Neural cell (in vitro differentiated cells): ENCODE data around the gene METTL9. TPM values are rescaled to one million over a fixed set of nuclear protein-coding genes. Genes with fewer than 3 reads are reported as not detected.

Source experiments
- H2AFZ ChIP-seq: fragments of 200-600, 300-800 bp; sonication (generic), shearing (Covaris generic); 2 replicates; pipeline ENCODE4 v1.6.0; 2014; ENCODE audit warnings: low read depth, mild to moderate bottlenecking, antibody characterized with exemption, low read length, moderate library complexity
- H3F3A ChIP-seq: fragments of 200-600 bp; shearing (Covaris generic); 2 replicates; pipeline ENCODE4 v1.6.1; 2016; ENCODE audit warnings: mild to moderate bottlenecking, moderate library complexity, mixed read lengths, antibody characterized with exemption, low read length; ENCODE audit not compliant: insufficient read depth, poor library complexity, severe bottlenecking
- H3K27ac ChIP-seq: fragments of 200-600, 300-800 bp; sonication (generic), shearing (Covaris generic); 2 replicates; pipeline ENCODE4 v1.5.1; 2014; ENCODE audit warnings: mild to moderate bottlenecking, low read length, moderate library complexity
- H3K27me3 ChIP-seq: fragments of 300-800, 200-600 bp; sonication (generic), shearing (Covaris generic); 2 replicates; pipeline ENCODE4 v1.6.0; 2014; ENCODE audit warnings: mild to moderate bottlenecking, low read depth, low read length, moderate library complexity; ENCODE audit not compliant: insufficient read depth
- H3K36me3 ChIP-seq: fragments of 300-800, 200-600 bp; sonication (generic), shearing (Covaris generic); 2 replicates; pipeline ENCODE4 v1.5.1; 2014; ENCODE audit warnings: mild to moderate bottlenecking, antibody characterized with exemption, low read length, moderate library complexity; ENCODE audit not compliant: insufficient read depth
- H3K4me2 ChIP-seq: fragments of 300-800, 200-600 bp; sonication (generic), shearing (Covaris generic); 2 replicates; pipeline ENCODE4 v1.6.0; 2014; ENCODE audit warnings: mild to moderate bottlenecking, low read length
- H3K4me3 ChIP-seq: fragments of 300-800, 200-600 bp; sonication (generic), shearing (Covaris generic); 2 replicates; pipeline ENCODE4 v1.5.1; 2014; ENCODE audit warnings: mild to moderate bottlenecking, low read length, moderate library complexity
- H3K79me2 ChIP-seq: fragments of 200-600 bp; shearing (Covaris generic); replicated peaks from 2 replicates; pipeline ENCODE4 v1.6.0; 2014; ENCODE audit warnings: mild to moderate bottlenecking, low read length, moderate library complexity; ENCODE audit not compliant: insufficient read depth
- H3K9ac ChIP-seq: fragments of 300-800, 200-600 bp; sonication (generic), shearing (Covaris generic); 2 replicates; pipeline ENCODE4 v1.6.1; 2016; ENCODE audit warnings: mild to moderate bottlenecking, low read length, mixed read lengths
- H3K9me2 ChIP-seq: fragments of 200-600 bp; shearing (Covaris generic); 2 replicates; pipeline ENCODE4 v1.6.1; 2016; ENCODE audit warnings: mild to moderate bottlenecking, low read length, mixed read lengths; ENCODE audit not compliant: insufficient read depth
- H3K9me3 ChIP-seq: fragments of 200-600, 300-800 bp; sonication (generic), shearing (Covaris generic); 2 replicates; pipeline ENCODE4 v1.6.1; 2016; ENCODE audit warnings: mild to moderate bottlenecking, mixed run types, low read length, moderate library complexity, mixed read lengths
- H4K20me1 ChIP-seq: fragments of 200-600 bp; shearing (Covaris generic); 2 replicates; pipeline ENCODE4 v1.6.1; 2016; ENCODE audit warnings: mild to moderate bottlenecking, mixed run types; ENCODE audit not compliant: insufficient read depth
- EP300 ChIP-seq: fragments of 450-650 bp; conservative IDR thresholded peaks from 2 replicates; pipeline ENCODE4 v1.6.1; 2014; ENCODE audit warnings: antibody characterized with exemption, mild to moderate bottlenecking, moderate library complexity; ENCODE audit not compliant: poor library complexity, severe bottlenecking
- EZH2 ChIP-seq: fragments of 200-600, 300-800 bp; shearing (Covaris generic), sonication (generic); IDR thresholded peaks from 2 replicates; pipeline ENCODE4 v1.6.1; 2014; ENCODE audit warnings: antibody characterized with exemption, low read length, borderline replicate concordance, mild to moderate bottlenecking; ENCODE audit not compliant: insufficient read depth, poor library complexity, severe bottlenecking
- MXI1 ChIP-seq: fragments of 450-650 bp; conservative IDR thresholded peaks from 2 replicates; pipeline ENCODE4 v1.6.1; 2014; ENCODE audit warnings: antibody characterized with exemption, mild to moderate bottlenecking; ENCODE audit not compliant: poor library complexity, severe bottlenecking
- POLR2AphosphoS5 ChIP-seq: IDR thresholded peaks from 2 replicates; pipeline ENCODE4 v1.6.1; 2012
- RAD21 ChIP-seq: fragments of 450-650 bp; conservative IDR thresholded peaks from 2 replicates; pipeline ENCODE4 v1.6.1; 2014; ENCODE audit warnings: antibody characterized with exemption, mild to moderate bottlenecking, moderate library complexity
- SMC3 ChIP-seq: fragments of 450-650 bp; conservative IDR thresholded peaks from 2 replicates; pipeline ENCODE4 v1.6.1; 2014; ENCODE audit warnings: antibody characterized with exemption, mild to moderate bottlenecking, moderate library complexity; ENCODE audit not compliant: poor library complexity
- TAF1 ChIP-seq: IDR thresholded peaks from 2 replicates; pipeline ENCODE4 v1.6.1; 2012; ENCODE audit warnings: low read depth
- polyA plus RNA-seq: library from polyadenylated mRNA; depleted of rRNA; stranded (reverse); fragments of >200 nt; gene quantifications from 2 replicates; pipeline ENCODE4 v1.2.3, GENCODE V29; 2014
- TF ChIP-seq, protein P1 (sequence below): IDR thresholded peaks from 2 replicates; pipeline ENCODE4 v1.6.1; 2012; ENCODE audit warnings: borderline replicate concordance
- TF ChIP-seq, protein P2 (sequence below): fragments of 450-650 bp; IDR thresholded peaks from 2 replicates; pipeline ENCODE4 v1.5.1; 2014; ENCODE audit warnings: antibody characterized with exemption, mild to moderate bottlenecking, moderate library complexity; ENCODE audit not compliant: poor library complexity, severe bottlenecking

METTL9 gene
- polyA plus RNA-seq, 1 donor from 2014 or later: 483 TPM

- no peaks in the 10 kb centered on the region for H3K79me2 ChIP-seq
- TF ChIP-seq, protein P1, sequence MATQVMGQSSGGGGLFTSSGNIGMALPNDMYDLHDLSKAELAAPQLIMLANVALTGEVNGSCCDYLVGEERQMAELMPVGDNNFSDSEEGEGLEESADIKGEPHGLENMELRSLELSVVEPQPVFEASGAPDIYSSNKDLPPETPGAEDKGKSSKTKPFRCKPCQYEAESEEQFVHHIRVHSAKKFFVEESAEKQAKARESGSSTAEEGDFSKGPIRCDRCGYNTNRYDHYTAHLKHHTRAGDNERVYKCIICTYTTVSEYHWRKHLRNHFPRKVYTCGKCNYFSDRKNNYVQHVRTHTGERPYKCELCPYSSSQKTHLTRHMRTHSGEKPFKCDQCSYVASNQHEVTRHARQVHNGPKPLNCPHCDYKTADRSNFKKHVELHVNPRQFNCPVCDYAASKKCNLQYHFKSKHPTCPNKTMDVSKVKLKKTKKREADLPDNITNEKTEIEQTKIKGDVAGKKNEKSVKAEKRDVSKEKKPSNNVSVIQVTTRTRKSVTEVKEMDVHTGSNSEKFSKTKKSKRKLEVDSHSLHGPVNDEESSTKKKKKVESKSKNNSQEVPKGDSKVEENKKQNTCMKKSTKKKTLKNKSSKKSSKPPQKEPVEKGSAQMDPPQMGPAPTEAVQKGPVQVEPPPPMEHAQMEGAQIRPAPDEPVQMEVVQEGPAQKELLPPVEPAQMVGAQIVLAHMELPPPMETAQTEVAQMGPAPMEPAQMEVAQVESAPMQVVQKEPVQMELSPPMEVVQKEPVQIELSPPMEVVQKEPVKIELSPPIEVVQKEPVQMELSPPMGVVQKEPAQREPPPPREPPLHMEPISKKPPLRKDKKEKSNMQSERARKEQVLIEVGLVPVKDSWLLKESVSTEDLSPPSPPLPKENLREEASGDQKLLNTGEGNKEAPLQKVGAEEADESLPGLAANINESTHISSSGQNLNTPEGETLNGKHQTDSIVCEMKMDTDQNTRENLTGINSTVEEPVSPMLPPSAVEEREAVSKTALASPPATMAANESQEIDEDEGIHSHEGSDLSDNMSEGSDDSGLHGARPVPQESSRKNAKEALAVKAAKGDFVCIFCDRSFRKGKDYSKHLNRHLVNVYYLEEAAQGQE: no peak
- TF ChIP-seq SMC3: no peak
- TF ChIP-seq EP300: no peak
- no peak for TF ChIP-seq MXI1
- no peak for TF ChIP-seq RAD21
- TF ChIP-seq EZH2: no peak
- TF ChIP-seq POLR2AphosphoS5: no peak
- TF ChIP-seq, protein P2, sequence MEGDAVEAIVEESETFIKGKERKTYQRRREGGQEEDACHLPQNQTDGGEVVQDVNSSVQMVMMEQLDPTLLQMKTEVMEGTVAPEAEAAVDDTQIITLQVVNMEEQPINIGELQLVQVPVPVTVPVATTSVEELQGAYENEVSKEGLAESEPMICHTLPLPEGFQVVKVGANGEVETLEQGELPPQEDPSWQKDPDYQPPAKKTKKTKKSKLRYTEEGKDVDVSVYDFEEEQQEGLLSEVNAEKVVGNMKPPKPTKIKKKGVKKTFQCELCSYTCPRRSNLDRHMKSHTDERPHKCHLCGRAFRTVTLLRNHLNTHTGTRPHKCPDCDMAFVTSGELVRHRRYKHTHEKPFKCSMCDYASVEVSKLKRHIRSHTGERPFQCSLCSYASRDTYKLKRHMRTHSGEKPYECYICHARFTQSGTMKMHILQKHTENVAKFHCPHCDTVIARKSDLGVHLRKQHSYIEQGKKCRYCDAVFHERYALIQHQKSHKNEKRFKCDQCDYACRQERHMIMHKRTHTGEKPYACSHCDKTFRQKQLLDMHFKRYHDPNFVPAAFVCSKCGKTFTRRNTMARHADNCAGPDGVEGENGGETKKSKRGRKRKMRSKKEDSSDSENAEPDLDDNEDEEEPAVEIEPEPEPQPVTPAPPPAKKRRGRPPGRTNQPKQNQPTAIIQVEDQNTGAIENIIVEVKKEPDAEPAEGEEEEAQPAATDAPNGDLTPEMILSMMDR: no peak
- TF ChIP-seq TAF1: no peak
- H3K9me3 ChIP-seq: no peaks in the 10 kb centered on the region
- no peak overlapping the region for H3K4me2 ChIP-seq
- H3F3A ChIP-seq: no peaks in the 10 kb centered on the region
- H3K27me3 ChIP-seq: no peaks in the 10 kb centered on the region
- no peaks in the 10 kb centered on the region for H3K36me3 ChIP-seq
- H3K9me2 ChIP-seq: no peaks in the 10 kb centered on the region
- no peak overlapping the region for H3K27ac ChIP-seq
- no peak overlapping the region for H3K4me3 ChIP-seq
- no peak overlapping the region for H2AFZ ChIP-seq
- no peaks in the 10 kb centered on the region for H4K20me1 ChIP-seq
- H3K9ac ChIP-seq: no peak overlapping the region
Observed at GRCh38 chr16:21694609-21695008, 95.2 kb downstream of the METTL9 start.

- no peak overlapping the region for H2AFZ ChIP-seq
- H3K4me3 ChIP-seq: no peak overlapping the region
- no peaks in the 10 kb centered on the region for H3K79me2 ChIP-seq
- no peaks in the 10 kb centered on the region for H3K9me3 ChIP-seq
- no peak for TF ChIP-seq TAF1
- TF ChIP-seq, protein P2: no peak
- TF ChIP-seq POLR2AphosphoS5: no peak
- TF ChIP-seq EP300: no peak
- no peak for TF ChIP-seq RAD21
- TF ChIP-seq SMC3: no peak
- no peak for TF ChIP-seq EZH2
- no peak for TF ChIP-seq MXI1
- TF ChIP-seq, protein P1: no peak
- no peak overlapping the region for H3K27ac ChIP-seq
- no peaks in the 10 kb centered on the region for H3F3A ChIP-seq
- H3K27me3 ChIP-seq: no peaks in the 10 kb centered on the region
- no peak overlapping the region for H3K4me2 ChIP-seq
- no peaks in the 10 kb centered on the region for H3K9me2 ChIP-seq
- H3K9ac ChIP-seq: no peak overlapping the region
- no peaks in the 10 kb centered on the region for H4K20me1 ChIP-seq
- no peaks in the 10 kb centered on the region for H3K36me3 ChIP-seq
Observed at GRCh38 chr16:21697032-21697431, 97.7 kb downstream of the METTL9 start.
